WTC11 (cell line): ENCODE results near the gene P2RY12.

Experiments used
- CTCF ChIP-seq: fragments of 200-600 bp; IDR thresholded peaks from 2 replicates; pipeline ENCODE4 v1.8.0; 2022; ENCODE audit warnings: antibody characterized with exemption
- ESRRA ChIP-seq: sonication (generic); formaldehyde crosslinking; IDR thresholded peaks from 2 replicates; pipeline ENCODE4 v1.8.1; 2022; ENCODE audit warnings: mild to moderate bottlenecking, missing genetic modification reagents, borderline replicate concordance
- FOXK1 ChIP-seq: sonication (generic); formaldehyde crosslinking; IDR thresholded peaks from 2 replicates; pipeline ENCODE4 v1.8.0; 2022; ENCODE audit warnings: mild to moderate bottlenecking, moderate library complexity, missing genetic modification reagents
- GABPB1 ChIP-seq: sonication (generic); formaldehyde crosslinking; IDR thresholded peaks from 2 replicates; pipeline ENCODE4 v1.8.1; 2023; ENCODE audit warnings: mild to moderate bottlenecking, missing genetic modification reagents
- IRF1 ChIP-seq: sonication (generic); formaldehyde crosslinking; IDR thresholded peaks from 2 replicates; pipeline ENCODE4 v1.8.0; 2023; ENCODE audit warnings: missing genetic modification reagents
- KAT7 ChIP-seq: sonication (generic); formaldehyde crosslinking; IDR thresholded peaks from 2 replicates; pipeline ENCODE4 v1.8.1; 2023; ENCODE audit warnings: missing genetic modification reagents, mild to moderate bottlenecking, borderline replicate concordance
- SMAD3 ChIP-seq: sonication (generic); formaldehyde crosslinking; IDR thresholded peaks from 2 replicates; pipeline ENCODE4 v1.8.0; 2022; ENCODE audit warnings: missing genetic modification reagents, mild to moderate bottlenecking, borderline replicate concordance
- ZBTB21 ChIP-seq: sonication (generic); formaldehyde crosslinking; IDR thresholded peaks from 2 replicates; pipeline ENCODE4 v1.8.1; 2023; ENCODE audit warnings: mild to moderate bottlenecking, missing genetic modification reagents, borderline replicate concordance
- ZMAT4 ChIP-seq: fragments of 250-450 bp; sonication (Bioruptor Pico); IDR thresholded peaks from 2 replicates; pipeline ENCODE4 v1.9.0; 2021; ENCODE audit warnings: mild to moderate bottlenecking
- ZNF138 ChIP-seq: sonication (generic); formaldehyde crosslinking; conservative IDR thresholded peaks from 2 replicates; pipeline ENCODE4 v1.8.1; 2022; ENCODE audit warnings: mild to moderate bottlenecking, moderate library complexity, missing genetic modification reagents

GRCh38 chr3:151305775-151306151 lies 78.8 kb downstream of the P2RY12 start:
- TF ChIP-seq CTCF (no peak), KAT7 (CRISPR knock-in tag) (no peak), ZNF138 (no peak), IRF1 (CRISPR knock-in tag) (no peak), ESRRA (CRISPR knock-in tag) (no peak), ZBTB21 (CRISPR knock-in tag) (no peak), FOXK1 (no peak), SMAD3 (no peak), ZMAT4 (CRISPR knock-in tag) (no peak), GABPB1 (CRISPR knock-in tag) (no peak)
